Endometrial microvascular endothelial cells (primary cell): ENCODE results near the gene HMCN2. TPM values are rescaled to one million over a fixed set of nuclear protein-coding genes. Genes with fewer than 3 reads are reported as not detected.

Experiments
- in situ Hi-C: cut with HindIII; loops from 2 replicates; pipeline ENCODE4 v1.10.0; 2017; ENCODE audit warnings: low sequenced_read_pairs, low pct_unique_long_range_greater_than_20kb; ENCODE audit errors: inconsistent ontology term
- total RNA-seq: library from RNA; depleted of rRNA; stranded (reverse); fragments of >200 nt; gene quantifications from one replicate; pipeline ENCODE4 v1.2.3, GENCODE V29; 2015; ENCODE audit errors: inconsistent ontology term

The HMCN2 gene
- total RNA-seq, 1 donor from 2014 or later, result not detected

DNA sequence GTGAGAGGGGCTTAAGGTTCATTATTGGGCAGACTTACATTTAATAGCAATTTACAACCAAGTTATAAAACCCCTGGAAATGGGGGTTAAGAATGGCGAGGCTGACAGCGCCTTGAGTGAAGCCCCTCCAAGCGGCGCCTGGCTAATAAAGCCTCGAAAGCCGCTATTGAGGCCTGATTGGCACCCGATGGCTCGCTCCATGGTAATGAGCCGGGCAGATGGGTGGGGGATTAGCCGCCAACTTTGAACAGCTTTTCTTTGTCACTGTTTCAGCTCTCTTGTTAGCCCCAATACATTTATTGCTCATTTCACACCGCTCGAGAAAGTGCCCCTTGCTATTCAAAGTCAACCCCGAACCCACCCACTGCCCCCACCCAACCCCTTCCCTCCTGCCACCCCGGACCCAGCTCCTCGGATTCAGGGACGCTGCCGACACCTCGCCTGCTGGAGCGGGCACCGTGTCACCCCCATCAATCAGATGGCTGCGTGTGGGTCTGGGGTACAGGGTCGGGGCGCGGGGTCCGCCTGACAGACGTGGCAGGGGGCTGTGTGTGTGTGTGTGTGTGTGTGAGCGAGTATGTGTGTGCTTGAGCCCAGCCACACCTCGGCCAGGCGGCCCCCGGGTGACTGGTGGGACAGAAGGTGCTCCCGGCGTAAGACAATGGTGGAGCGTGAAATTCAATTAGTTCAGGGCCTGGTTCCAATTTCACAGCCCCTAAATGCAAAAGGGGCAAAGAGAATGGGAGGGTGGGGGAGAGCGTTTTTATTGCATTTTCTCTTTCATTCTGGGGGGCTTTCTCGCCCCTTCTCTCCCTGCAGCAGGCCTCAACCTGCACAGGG lies 213.4 kb downstream of the HMCN2 start:
- in situ Hi-C loops, result no loop called here

DNA sequence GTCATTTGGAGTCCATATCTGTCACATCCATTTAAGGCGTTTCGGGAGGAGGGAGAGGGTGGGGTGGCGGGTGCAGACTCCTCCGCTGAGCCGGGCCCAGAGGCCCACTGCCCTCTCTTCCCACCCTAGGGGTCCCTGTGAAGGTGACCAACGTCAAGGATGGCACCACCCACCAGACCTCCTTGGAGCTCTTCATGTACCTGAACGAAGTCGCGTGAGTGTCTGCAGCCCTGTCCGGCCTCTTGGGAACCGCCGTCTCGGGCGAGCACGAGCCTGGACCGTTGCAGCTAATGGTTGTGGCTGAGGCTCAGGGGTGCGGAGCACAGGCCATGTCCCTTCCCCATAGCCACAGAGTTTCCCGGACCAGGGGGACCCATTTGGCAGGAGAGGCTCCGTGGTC lies 214.0 kb downstream of the HMCN2 start:
- in situ Hi-C loops, result no loop called here

GRCh38 chr9:130480673-130481072 lies 215.1 kb downstream of the HMCN2 start:
- in situ Hi-C loops, result no loop called here

DNA sequence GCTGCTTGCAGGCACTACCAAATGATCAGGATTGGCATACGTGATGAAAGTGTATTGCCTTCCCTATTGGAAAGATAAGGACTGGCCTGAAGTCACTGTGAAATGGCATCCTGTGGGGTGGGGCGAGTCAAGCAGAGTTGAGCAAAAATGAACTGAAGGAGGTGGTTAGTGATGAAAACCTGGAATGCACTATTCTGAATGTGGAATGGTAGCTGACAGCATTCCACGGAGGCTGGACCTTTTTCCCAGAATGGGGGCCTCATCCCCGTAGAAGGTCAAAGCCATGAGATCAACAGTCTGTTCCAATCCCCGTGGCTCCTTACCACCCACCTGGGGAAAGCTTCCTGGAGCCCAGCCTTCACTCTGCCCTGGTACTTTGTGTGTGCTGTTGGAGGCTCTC lies 216.9 kb downstream of the HMCN2 start:
- in situ Hi-C loops, result no loop called here

DNA sequence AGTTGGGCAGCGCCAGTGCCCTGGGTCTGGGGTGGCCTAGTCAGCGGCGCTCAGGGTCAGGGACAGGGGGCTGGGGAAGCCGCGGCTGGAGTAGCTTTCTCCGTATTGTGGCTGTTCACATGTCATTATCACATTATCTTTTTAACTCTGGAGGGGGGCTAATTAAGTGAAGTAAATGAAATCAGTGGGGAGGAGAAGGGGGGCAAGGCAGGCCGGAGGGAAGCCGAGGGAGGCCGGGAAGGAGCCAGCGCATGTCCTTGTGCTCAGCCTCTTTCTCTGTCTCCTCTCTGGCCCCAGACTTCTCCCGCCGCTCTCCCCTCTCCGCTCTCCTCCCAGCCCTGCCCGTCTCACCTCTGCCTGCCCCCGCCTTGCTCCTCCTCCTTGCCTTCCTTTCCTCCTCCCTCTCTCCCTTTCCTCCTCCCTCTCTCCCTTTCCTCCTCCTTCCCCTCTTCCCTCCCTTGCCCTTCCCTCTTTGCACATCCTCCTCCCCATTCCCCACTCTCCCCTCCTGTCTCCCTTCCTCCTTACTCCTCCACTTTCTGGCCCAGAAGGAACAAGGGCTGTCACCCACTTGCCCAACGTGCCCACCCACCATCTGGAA lies 217.9 kb downstream of the HMCN2 start:
- in situ Hi-C loops, result no loop called here

Other genes with a start within 250 kb of the HMCN2 start
- 6.9 TPM for gene FNBP1, start 222.6 kb upstream of the HMCN2 start, total RNA-seq
- gene GPR107, start 211.9 kb upstream of the HMCN2 start, total RNA-seq, result 21.6 TPM
- 41.6 TPM for gene NCS1, start 93.4 kb upstream of the HMCN2 start, total RNA-seq
- gene ASS1, start 179.2 kb downstream of the HMCN2 start, total RNA-seq, result 0.93 TPM